GM12878 (cell line): ENCODE measurements around the gene DNAH11. TPM values are rescaled to one million over a fixed set of nuclear protein-coding genes. Genes with fewer than 3 reads are reported as not detected.

Source experiments
- ATAC-seq: fragments of 200-7000 bp; cut with Tn5 transposase; 3 replicates; pipeline ENCODE4 v1.9.1; 2020; ENCODE audit warnings: mild to moderate bottlenecking, moderate library complexity
- BruUV-seq: library from RNA; stranded (reverse); fragments of 400-500 nt; replicated peaks from 2 replicates; lab custom pipeline; 2021; lab: Mats Ljungman, UMichigan
- CTCF ChIA-PET: fragments of 300-600 bp; sonication (Branson Sonifier 250); formaldehyde crosslinking; extraction: SDS; loops from one replicate; lab custom pipeline; 2021; ENCODE audit warnings: inconsistent platforms; lab: Yijun Ruan, JAX
- POLR2A ChIA-PET: fragments of 350-600 bp; formaldehyde crosslinking; extraction: SDS; loops from one replicate; lab custom pipeline; 2021; ENCODE audit warnings: inconsistent platforms; lab: Charles Lee
- RAD21 ChIA-PET: fragments of 300-600 bp; sonication (Branson Sonifier 250); formaldehyde crosslinking; loops from one replicate; lab custom pipeline; 2023; ENCODE audit warnings: antibody characterized with exemption; ENCODE audit not compliant: unreplicated experiment; lab: Charles Lee
- SMC1A ChIA-PET: fragments of 300-600 bp; sonication (Branson Sonifier 250); formaldehyde crosslinking; loops from one replicate; lab custom pipeline; 2023; ENCODE audit not compliant: unreplicated experiment, uncharacterized antibody; lab: Charles Lee
- DNase-seq: peaks from one replicate; pipeline ENCODE4 v3.0.0-alpha.2; 2011; ENCODE audit warnings: low read depth, low spot score
- FAIRE-seq: peaks from 3 replicates; lab custom pipeline; 2011; peaks lifted over from hg19 to GRCh38; lab: Jason Lieb, UNC
- H2AFZ ChIP-seq: 2 replicates; pipeline ENCODE4 v1.6.0; 2011; ENCODE audit warnings: low read depth, low read length, control low read depth; ENCODE audit not compliant: control insufficient read depth
- H3K27ac ChIP-seq: 2 replicates; pipeline ENCODE4 v1.5.1; 2011; ENCODE audit warnings: control low read depth; ENCODE audit not compliant: control insufficient read depth, insufficient read depth
- H3K27me3 ChIP-seq, 2 experiments: replicated peaks in 1 of 2; 2 replicates each; pipeline versions ENCODE4 v1.6.0 to v1.6.1; 2011; ENCODE audit warnings: low read length in 1 of 2; ENCODE audit not compliant: control insufficient read depth in 2 of 2, insufficient read depth in 2 of 2
- H3K36me3 ChIP-seq, 2 experiments: 2 replicates each; pipeline ENCODE4 v1.5.1; 2011; ENCODE audit warnings: low read length in 1 of 2; ENCODE audit not compliant: control insufficient read depth in 2 of 2, insufficient read depth in 2 of 2
- H3K4me1 ChIP-seq: 2 replicates; pipeline ENCODE4 v1.6.1; 2011; ENCODE audit warnings: mild to moderate bottlenecking, low read length, moderate library complexity, mixed read lengths; ENCODE audit not compliant: control insufficient read depth, insufficient read depth
- H3K4me2 ChIP-seq: 2 replicates; pipeline ENCODE4 v1.6.0; 2011; ENCODE audit warnings: control low read depth; ENCODE audit not compliant: control insufficient read depth, insufficient read depth
- H3K4me3 ChIP-seq: fragments of 200-600 bp; sonication (generic); 2 replicates; pipeline ENCODE4 v1.5.1; 2016
- H3K79me2 ChIP-seq: 2 replicates; pipeline ENCODE4 v1.6.0; 2011; ENCODE audit warnings: low read length; ENCODE audit not compliant: control insufficient read depth, insufficient read depth
- H3K9ac ChIP-seq: 2 replicates; pipeline ENCODE4 v1.8.0; 2011; ENCODE audit warnings: low read length, control low read depth, mixed read lengths; ENCODE audit not compliant: control insufficient read depth, insufficient read depth
- H3K9me3 ChIP-seq: replicated peaks from 3 replicates; pipeline ENCODE4 v1.5.1; 2011; ENCODE audit warnings: mild to moderate bottlenecking, low read length; ENCODE audit not compliant: control insufficient read depth, insufficient read depth
- H4K20me1 ChIP-seq: 2 replicates; pipeline ENCODE4 v1.6.0; 2011; ENCODE audit not compliant: control insufficient read depth, insufficient read depth
- BCL11A ChIP-seq: IDR thresholded peaks from 2 replicates; pipeline ENCODE4 v1.6.1; 2011; ENCODE audit warnings: low read depth, low read length
- CBFB ChIP-seq: IDR thresholded peaks from 2 replicates; pipeline ENCODE4 v1.6.1; 2016; ENCODE audit warnings: antibody characterized with exemption, low read depth
- CEBPB ChIP-seq, 2 experiments: fragments of 150-350 bp in 1 of 2; IDR thresholded peaks; 2 replicates each; pipeline ENCODE4 v1.6.1; 2012 to 2014; ENCODE audit warnings: low read depth in 2 of 2, low read length in 2 of 2, borderline replicate concordance in 1 of 2, inconsistent platforms in 1 of 2
- CUX1 ChIP-seq: IDR thresholded peaks from 2 replicates; pipeline ENCODE4 v1.6.1; 2012; ENCODE audit warnings: improper control_type of control experiment, low read depth, low read length; ENCODE audit not compliant: insufficient replicate concordance
- ETV6 ChIP-seq, 2 experiments: fragments of 450-650 bp in 1 of 2; IDR thresholded peaks in 1 of 2; conservative IDR thresholded peaks in 1 of 2; 2 replicates each; pipeline ENCODE4 v1.6.1; 2014; ENCODE audit warnings: antibody characterized with exemption in 1 of 2, borderline replicate concordance in 1 of 2, low read depth in 1 of 2, mild to moderate bottlenecking in 1 of 2, moderate library complexity in 1 of 2
- KAT2A ChIP-seq: conservative IDR thresholded peaks from 2 replicates; pipeline ENCODE4 v1.6.1; 2011; ENCODE audit warnings: low read depth, low read length; ENCODE audit not compliant: control insufficient read depth
- MEF2A ChIP-seq: IDR thresholded peaks from 2 replicates; pipeline ENCODE4 v1.6.1; 2011; ENCODE audit warnings: low read depth, mild to moderate bottlenecking, low read length, moderate library complexity; ENCODE audit not compliant: insufficient read depth
- MLLT1 ChIP-seq: fragments of 450-650 bp; IDR thresholded peaks from 2 replicates; pipeline ENCODE4 v1.6.1; 2016; ENCODE audit warnings: mild to moderate bottlenecking
- PAX5 ChIP-seq: IDR thresholded peaks from 2 replicates; pipeline ENCODE4 v1.6.1; 2011; ENCODE audit warnings: low read depth, low read length, borderline replicate concordance
- RAD51 ChIP-seq: fragments of 450-650 bp; IDR thresholded peaks from 2 replicates; pipeline ENCODE4 v1.6.1; 2016; ENCODE audit warnings: moderate library complexity, mild to moderate bottlenecking, inconsistent platforms
- SUZ12 ChIP-seq: fragments of 200-600 bp; sonication (generic); IDR thresholded peaks from one replicate; pipeline ENCODE4 v1.6.1; 2018; ENCODE audit warnings: antibody characterized with exemption, mild to moderate bottlenecking; ENCODE audit not compliant: unreplicated experiment
- USF1 ChIP-seq: IDR thresholded peaks from 2 replicates; pipeline ENCODE4 v1.6.1; 2011; ENCODE audit warnings: borderline replicate concordance, low read depth, mild to moderate bottlenecking, moderate library complexity, mixed read lengths, low read length; ENCODE audit not compliant: insufficient read depth; ENCODE audit errors: extremely low read length
- ZBTB4 ChIP-seq: fragments of 450-650 bp; formaldehyde crosslinking; IDR thresholded peaks from 2 replicates; pipeline ENCODE4 v1.4.0; 2022; ENCODE audit warnings: mild to moderate bottlenecking, moderate library complexity
- WGBS: methylation state at CpG from one replicate; pipeline ENCODE4 v1.1.6; 2016; ENCODE audit warnings: low lambda C conversion rate; ENCODE audit not compliant: insufficient replicate concordance, insufficient coverage; ENCODE audit errors: missing lambda C conversion rate; 5-methylcytosine and 5-hydroxymethylcytosine counted together
- in situ Hi-C: fragments of 300-500 bp; cut with MboI; formaldehyde crosslinking; loops from 9 replicates; pipeline ENCODE4 v1.14.3; 2018; ENCODE audit warnings: mixed read lengths
- intact Hi-C: fragments of 100-400 bp; cut with micrococcal nuclease; formaldehyde crosslinking; loops from one replicate; pipeline ENCODE4 v1.14.2; 2022; ENCODE audit not compliant: unreplicated experiment
- polyA plus RNA-seq, 11 experiments: library from polyadenylated mRNA; depleted of rRNA in 4 of 11; unstranded in 6 of 11; stranded (reverse) in 5 of 11; fragments of >200 nt; fragmentation: Nextera tagmentation in 4 of 11; fragmentation: Illumina TruSeq in 1 of 11; extraction: Ambion mirVana in 4 of 11; extraction: Trizol in 1 of 11; gene quantifications; 1 replicate in 1 of 11; 2 replicates in 10 of 11; pipeline versions ENCODE4 v1.2.1 to v1.2.3, GENCODE V29; 2011 to 2016; ENCODE audit warnings: inconsistent platforms in 2 of 11, missing spikeins in 2 of 11, low read depth in 1 of 11
- total RNA-seq, 4 experiments: library from RNA; depleted of rRNA in 3 of 4; stranded (reverse); fragments of >200 nt in 3 of 4; fragmentation: Illumina TruSeq in 1 of 4; extraction: Trizol in 1 of 4; gene quantifications; 2 replicates each; pipeline versions ENCODE4 v1.2.1 to v1.2.3, GENCODE V29; 2013 to 2021

Gene DNAH11
- total and polyA plus RNA-seq, 10 of the 15 experiments (the other 5 are each of a cell fraction or from before 2014, with no cell fraction given) = 0.03 to 0.56 (median 0.10) TPM

GRCh38 chr7:21758286-21758685, 215.4 kb downstream of the DNAH11 start:
- intact Hi-C loops = no loop called here
- TF ChIP-seq SUZ12 (no peak), MLLT1 (no peak), ZBTB4 (CRISPR knock-in tag) (no peak), MEF2A (no peak), BCL11A (no peak), CUX1 (no peak), KAT2A (no peak), PAX5 (no peak), USF1 (no peak), CEBPB (IDR thresholded peaks at IDR 0.05; ENCODE audit: borderline replicate concordance in 1 of 2, low read depth in 2 of 2, low read length in 2 of 2) (no peak), ETV6 (conservative IDR thresholded peaks at IDR 0.05 in 1 of 2, IDR thresholded peaks at IDR 0.05 in 1 of 2; ENCODE audit: borderline replicate concordance in 1 of 2, low read depth in 1 of 2) (no peak), CBFB (no peak), RAD51 (no peak)

More at GRCh38 chr7:21758286-21758685, 215.4 kb downstream of the DNAH11 start:
- no peak overlapping the region for H3K4me3 ChIP-seq
- H3K4me1 ChIP-seq = no peaks in the 10 kb centered on the region
- WGBS = 0% methylated on average over 3 of the region's 3 CpGs
- FAIRE-seq (no peak), ATAC-seq (no peak), DNase-seq (no peak)
- H3K9me3 ChIP-seq = no peaks in the 10 kb centered on the region
- BruUV-seq = no TSS peak
- H3K9ac ChIP-seq = no peak overlapping the region
- SMC1A ChIA-PET = no interaction called here
- no peak overlapping the region for H3K4me2 ChIP-seq
- H3K36me3 ChIP-seq = no peaks in the 10 kb centered on the region
- no peaks in the 10 kb centered on the region for H3K79me2 ChIP-seq
- in situ Hi-C loops = no loop called here
- no peaks in the 10 kb centered on the region for H4K20me1 ChIP-seq
- peaks cover 0 to 5% of the 10 kb centered on the region in 2 experiments; a peak in 1 of 4 replicates for H3K27me3 ChIP-seq
- H2AFZ ChIP-seq = no peak overlapping the region
- H3K27ac ChIP-seq = no peak overlapping the region
- POLR2A ChIA-PET = no interaction called here
- CTCF ChIA-PET = no interaction called here
- RAD21 ChIA-PET = interaction anchor here (1.1 kb wide), 1 partner anchor 504 kb away, joined by 3 read pairs; no protein-coding TSS in a partner anchor
